ENCODE data around the gene NDUFS6. TPM values are rescaled to one million over a fixed set of nuclear protein-coding genes. Genes with fewer than 3 reads are reported as not detected.

Gene NDUFS6
- total and polyA plus RNA-seq, 2 of the 8 experiments (the other 6 are each of a cell fraction or from before 2014, with no cell fraction given): 72.7 to 191 TPM

DNA sequence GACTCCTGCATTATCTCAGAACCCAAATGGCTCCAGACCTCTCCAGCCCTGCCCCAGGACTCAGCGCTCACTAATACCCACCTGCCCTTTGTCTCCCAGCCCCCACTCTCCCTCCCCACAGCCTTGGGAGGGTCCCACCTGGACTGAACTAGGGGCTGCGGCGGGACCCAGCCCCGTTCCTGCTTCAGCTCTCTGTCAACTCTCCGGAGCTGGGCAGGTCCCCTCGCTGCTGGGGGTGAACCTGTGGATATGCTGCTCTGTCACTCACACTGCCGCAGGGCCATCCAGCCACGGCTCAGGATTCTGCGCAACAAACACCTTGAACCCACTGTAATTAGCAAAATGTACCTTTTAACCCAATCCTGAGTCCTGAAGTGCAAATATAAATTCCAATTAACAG, 36.8 kb downstream of the NDUFS6 start (continued):
- no peak for TF ChIP-seq CHD7 (IDR thresholded peaks at IDR 0.05; ENCODE audit: insufficient replicate concordance, low read length)
- no peak for TF ChIP-seq SP1 (IDR thresholded peaks at IDR 0.05; ENCODE audit: low read depth, low read length)
- no peak for TF ChIP-seq CHD2 (IDR thresholded peaks at IDR 0.05; ENCODE audit: low read length)
- no peak for TF ChIP-seq RAD21 (IDR thresholded peaks at IDR 0.05 in 1 of 2, conservative IDR thresholded peaks at IDR 0.05 in 1 of 2; ENCODE audit: low read depth in 2 of 2, low read length in 2 of 2)
- no peak for TF ChIP-seq SP2 (IDR thresholded peaks at IDR 0.05; ENCODE audit: low read length)
- no peak for TF ChIP-seq BACH1 (IDR thresholded peaks at IDR 0.05; ENCODE audit: low read length)
- TF ChIP-seq ASH2L (IDR thresholded peaks at IDR 0.05; ENCODE audit: low read length): no peak
- TF ChIP-seq SRF (IDR thresholded peaks at IDR 0.05; ENCODE audit: low read depth, low read length): no peak
- TF ChIP-seq POLR2A (IDR thresholded peaks at IDR 0.05; ENCODE audit: control extremely low read depth in 1 of 2, low read depth in 2 of 2, low read length in 2 of 2): no peak
- no peak for TF ChIP-seq SP4 (IDR thresholded peaks at IDR 0.05; ENCODE audit: low read length)
- no peak for TF ChIP-seq POLR2AphosphoS5 (IDR thresholded peaks at IDR 0.05; ENCODE audit: low read depth, low read length)
- no peak for TF ChIP-seq GABPA (IDR thresholded peaks at IDR 0.05; ENCODE audit: borderline replicate concordance, insufficient read depth, low read length)
- no peak for TF ChIP-seq SIRT6 (IDR thresholded peaks at IDR 0.05; ENCODE audit: low read length)
- TF ChIP-seq RNF2 (IDR thresholded peaks at IDR 0.05; ENCODE audit: borderline replicate concordance, low read depth, low read length, missing control alignments, poor library complexity, severe bottlenecking): no peak
